Mesenteric fat pad (tissue), 1 donor: ENCODE data around the gene TTC39B. TPM values are rescaled to one million over a fixed set of nuclear protein-coding genes. Genes with fewer than 3 reads are reported as not detected.

ENCODE experiments used
- DNase-seq: peaks from one replicate; pipeline ENCODE4 v3.0.0-alpha.2; 2020; ENCODE audit warnings: low spot score
- total RNA-seq: library from RNA; stranded (reverse); fragmentation: NEBNext Ultra II Directional; extraction: Animal tissue kit (Norgen Biotek cat#: 25700); gene quantifications from one replicate; pipeline ENCODE4 v1.2.1, GENCODE V29; 2021
- donor health status: DM: yes; HTN: yes; CAD: no.

Gene TTC39B
- total RNA-seq, 1 donor from 2014 or later: 7.2 TPM

DNA sequence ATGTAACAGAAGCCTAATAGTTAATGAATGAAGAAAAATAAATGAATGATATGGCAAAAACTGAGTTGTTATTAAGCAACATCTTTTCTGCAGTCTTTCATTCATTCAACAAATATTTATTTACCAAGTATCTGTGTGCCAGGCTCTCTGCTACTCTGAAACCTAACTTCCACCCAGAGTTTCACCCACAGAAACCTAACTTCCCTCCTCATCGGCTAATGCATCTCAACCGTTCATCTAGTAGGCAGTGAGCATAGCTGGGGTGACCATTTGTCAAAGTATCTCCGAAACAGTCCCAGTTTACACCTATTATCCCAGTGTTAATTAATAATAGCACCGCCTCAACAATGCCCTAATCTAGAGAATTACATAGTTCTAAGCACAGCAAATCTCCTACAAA, 1.5 kb downstream of the TTC39B start:
- DNase-seq: no peak

DNA sequence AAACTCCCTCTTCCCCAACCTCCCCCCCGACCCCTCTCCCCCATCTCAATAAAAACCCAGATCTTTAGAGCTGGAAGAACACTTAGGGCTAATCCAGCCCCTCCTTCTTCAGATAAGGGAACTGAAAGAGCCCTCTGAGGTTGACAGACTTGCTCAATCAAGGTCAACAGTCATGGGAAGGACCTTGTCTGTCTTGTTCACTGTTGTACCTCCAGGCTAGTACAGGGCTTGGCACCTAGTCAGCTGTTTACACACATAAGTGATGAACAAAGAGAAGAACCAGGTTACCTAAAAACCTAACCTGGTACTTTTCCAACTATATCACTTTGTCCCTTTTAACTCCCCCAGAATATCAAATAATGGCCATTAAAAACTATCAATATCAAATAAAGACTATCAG, 2.4 kb downstream of the TTC39B start:
- DNase-seq: no peak

DNA sequence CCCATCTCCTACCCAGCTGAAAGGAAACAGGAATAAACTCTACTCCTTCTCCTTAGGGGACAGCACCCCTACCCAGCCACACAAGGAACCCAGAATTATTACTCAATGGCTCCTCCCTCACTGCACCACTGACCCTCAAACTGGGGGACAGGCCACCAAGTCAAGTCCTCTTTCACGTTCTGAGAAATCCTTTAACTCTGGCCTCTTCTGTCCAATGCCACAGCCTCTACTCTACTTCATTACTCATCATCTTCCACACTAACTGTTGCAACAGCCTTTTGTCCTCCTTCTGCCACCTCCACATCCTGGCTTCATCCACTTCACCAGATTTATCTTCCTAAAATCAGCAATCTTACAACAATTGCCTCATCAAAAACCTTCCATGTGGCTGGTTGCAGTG, 6.8 kb downstream of the TTC39B start:
- DNase-seq: no peak

DNA sequence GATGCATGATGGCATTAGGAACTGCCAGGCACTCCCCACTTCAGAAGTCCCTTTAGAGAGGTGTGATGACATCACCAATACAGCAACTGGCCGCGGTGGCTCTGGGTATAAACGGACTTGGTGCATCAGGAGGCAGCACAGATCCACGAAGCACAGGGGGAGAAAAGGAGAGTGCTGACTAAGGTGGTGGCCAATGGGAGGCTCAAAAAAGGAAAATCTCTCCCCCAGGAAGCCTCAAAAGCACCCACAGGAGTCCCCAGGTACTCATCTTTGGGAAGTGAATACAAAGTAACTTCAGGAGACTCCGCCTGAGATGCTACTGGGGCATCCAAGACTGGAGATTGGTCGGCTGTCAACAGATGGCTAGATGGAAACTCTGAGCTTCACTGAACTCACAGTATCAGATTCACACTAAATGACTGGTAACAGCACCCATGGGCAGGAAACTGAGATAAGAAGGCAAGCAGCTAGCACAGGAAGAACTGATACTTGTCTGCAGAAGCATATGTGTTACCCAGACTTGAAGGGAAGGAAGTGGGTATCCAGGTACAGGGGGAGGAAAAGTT, 7.6 kb downstream of the TTC39B start:
- no peak for DNase-seq

DNA sequence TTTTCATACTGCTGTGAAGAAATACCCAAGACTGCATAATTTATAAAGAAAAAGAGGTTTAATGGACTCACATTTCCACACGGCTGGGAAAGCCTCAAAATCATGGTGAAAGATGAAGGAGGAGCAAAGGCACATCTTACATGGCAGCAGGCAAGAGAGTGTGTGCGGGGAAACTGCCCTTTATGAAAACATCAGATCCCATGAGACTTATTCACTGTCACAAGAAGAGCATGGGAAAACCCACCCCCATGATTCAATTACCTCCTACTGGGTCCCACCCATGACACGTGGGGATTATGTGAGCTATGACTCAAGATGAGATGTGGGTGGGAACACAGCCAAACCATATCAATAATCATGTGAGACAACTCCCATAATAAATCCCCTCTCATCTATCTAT, 8.7 kb downstream of the TTC39B start:
- DNase-seq: no peak

DNA sequence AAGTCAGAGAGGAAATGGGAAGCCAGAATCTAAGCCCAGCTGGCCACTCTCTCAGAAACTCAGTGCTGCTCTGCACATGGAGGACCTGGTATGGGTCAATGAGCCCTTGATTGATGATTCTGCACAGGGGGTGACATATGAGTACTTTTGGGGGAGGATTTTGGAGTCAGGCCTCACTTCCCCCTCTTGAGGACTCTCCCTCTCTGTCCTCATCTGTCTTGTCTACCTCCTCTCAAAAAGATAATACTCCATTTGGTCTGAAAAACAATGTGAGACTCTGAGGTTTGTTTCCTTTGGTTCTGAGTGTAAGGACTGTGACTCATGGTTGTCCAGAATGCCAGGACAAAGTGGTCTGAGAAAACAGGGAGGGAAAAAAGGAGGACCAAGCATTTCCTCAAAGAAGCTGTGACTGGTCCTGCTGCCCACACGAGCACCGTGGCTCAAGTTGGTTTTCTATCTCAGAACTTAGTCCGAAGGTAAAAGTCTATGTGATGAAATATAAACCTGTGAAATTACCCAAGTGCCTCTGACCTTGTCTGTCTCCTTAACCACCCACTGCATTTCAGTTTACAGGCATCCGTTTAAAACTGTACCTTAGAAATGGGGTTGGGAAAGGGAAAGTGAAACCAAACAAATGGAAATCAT, 11.1 kb downstream of the TTC39B start:
- no peak for DNase-seq

DNA sequence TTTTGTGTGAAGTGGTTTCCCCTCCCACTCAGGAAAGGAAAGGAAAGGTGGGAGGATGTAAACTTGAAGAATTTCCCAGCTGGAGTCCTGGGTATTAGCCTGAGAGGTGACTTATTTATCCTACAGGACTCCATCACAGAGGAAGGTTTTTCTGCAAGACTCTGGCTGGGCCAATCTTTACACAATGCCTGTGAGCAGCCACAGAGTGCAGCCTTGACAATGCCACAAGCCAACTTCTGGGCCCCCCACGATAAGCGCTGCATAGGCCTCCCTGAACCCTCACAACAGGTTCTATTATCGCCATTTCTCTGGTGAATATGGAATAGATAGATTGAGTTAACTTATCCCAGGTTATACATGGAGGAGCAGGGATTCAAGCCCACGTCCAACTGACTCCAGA, 12.4 kb downstream of the TTC39B start:
- no peak for DNase-seq

DNA sequence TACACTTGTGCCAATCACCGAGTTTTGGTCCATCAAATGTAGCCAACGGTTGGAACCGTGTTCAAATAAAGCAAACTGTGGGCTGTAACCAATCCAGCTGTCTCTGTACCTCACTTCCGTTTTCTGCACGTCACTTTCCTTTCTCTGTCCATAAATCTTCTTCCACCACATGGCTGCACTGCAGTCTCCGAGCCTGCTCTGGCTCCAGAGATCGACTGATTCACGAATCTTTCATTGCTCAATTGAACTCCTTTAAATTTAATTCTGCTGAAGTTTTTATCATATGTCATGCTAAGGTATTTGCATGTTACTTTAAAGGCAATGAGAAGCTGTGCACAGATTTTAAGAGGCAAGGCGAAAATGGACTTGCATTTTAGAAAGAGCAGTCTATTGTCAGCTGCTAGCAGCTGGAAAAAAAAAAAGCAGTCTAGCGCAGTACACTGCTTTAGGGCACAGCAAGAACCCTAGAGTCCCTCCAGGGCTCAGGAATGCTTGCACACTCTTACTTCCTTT, 13.2 kb downstream of the TTC39B start:
- DNase-seq: no peak

DNA sequence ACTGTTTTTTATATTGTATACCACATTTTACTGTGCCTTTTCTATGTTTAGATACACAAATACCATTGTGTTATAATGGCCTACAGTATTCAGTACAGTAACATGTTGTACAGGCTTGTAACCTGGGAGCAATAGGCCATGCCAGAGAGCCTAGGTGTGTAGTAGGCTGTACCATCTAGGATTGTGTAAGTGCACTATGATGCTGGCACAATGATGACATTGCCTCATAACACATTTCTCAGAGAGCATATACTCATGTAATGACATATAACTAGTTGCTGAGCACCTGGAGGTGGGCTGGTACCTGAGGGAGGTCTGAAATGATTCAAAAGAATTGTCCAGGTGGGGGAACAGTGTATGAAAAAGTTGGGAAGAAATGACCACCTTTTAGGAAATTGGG, 13.9 kb downstream of the TTC39B start:
- DNase-seq: no peak

DNA sequence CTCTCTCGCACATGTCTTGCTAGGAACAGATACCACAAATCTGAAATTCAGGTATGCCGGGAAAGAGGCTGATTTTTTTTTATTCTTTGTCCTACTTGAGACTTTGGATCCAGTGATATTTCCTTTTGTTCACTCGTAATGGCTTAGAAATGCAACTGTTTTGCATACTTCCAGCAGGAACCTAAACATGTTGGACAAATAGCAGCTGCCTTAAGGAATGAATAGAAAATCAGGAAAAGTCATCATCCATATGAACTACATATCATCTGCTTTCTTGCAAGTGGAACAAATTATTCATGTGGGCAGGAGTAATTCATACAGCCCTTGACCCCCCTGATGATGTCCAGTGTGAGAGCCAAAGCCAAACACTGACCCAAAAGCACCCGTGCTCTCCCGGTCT, 17.4 kb downstream of the TTC39B start:
- no peak for DNase-seq

DNA sequence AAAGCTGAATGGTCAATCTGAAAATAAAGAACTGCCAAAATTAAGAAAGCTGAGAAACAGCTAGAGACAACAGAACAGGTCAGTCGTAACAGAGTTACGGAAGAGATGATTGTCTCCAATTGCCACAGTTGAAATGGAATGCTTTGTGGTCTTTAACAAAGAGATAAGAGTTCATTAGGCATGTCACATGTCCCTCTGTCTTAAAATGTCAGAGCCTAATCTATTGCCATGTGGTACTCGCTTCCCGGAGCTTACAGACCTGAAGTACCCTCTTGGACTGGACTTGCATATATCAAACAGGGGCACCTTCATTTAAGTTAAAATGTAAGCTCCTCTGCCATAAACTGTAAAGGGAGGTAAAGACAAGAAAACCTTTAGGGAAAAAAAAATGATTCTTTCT, 19.7 kb downstream of the TTC39B start:
- DNase-seq: no peak

DNA sequence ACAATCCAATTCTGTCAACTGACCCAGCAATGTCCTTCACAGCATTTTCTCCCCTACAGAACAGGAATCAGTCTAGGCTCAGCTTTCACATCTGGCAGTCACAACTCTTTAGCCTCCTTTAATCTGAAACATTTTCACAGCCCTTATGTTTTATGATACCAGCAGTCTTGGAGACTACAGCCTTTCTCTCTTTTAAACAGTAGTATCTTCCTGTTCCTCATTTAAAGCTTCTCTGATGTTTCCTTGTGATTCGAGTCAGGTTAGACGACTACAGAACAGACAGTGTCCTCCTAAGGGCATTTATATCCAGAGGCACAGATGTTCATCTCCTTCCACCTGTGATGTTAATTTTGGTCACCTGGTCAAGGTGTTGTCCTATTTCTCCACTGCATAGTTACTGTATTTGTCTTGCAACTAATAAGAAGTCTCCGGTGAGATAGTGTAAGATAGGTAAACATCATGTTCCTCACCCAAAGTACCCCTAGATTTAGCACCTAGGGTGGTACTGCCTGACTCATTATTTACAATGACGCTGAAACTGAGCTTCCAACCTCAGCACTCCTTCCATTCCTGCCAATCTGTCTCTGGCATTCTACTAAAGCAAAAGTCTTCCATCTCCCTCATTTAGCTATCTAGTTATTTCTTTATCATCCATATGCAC, 20.7 kb downstream of the TTC39B start:
- DNase-seq: no peak

DNA sequence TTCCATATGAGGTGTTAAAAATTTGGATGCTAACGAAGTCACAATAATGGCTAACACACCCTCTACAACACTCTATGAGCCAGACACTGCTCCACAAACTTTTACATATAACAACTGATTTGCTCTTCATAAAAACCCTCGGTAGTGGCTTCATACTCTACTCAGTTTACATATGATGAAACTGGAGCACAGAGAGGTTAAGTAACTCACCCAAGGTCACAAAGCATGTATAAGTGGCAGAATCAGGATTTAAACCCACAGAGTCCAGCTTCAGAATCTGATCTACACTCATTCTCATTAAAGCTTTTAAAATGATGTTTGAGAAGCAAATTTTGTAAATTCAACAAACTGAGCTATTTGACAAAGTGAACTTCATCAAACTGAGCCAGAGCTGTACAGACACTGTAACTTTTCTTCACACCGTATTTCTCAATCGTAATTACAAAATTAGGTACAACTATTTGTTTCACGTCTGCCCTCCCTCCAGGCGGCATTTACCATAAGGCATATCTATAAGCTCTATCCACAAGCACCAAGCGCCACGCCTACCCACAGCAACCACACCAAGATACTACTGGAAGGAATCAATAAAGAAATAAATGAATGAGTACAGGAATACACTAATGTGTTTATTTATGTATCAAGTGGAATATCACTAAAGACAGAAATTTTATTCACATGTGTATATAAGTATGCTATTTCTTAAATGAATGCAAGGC, 24.3 kb downstream of the TTC39B start:
- no peak for DNase-seq

DNA sequence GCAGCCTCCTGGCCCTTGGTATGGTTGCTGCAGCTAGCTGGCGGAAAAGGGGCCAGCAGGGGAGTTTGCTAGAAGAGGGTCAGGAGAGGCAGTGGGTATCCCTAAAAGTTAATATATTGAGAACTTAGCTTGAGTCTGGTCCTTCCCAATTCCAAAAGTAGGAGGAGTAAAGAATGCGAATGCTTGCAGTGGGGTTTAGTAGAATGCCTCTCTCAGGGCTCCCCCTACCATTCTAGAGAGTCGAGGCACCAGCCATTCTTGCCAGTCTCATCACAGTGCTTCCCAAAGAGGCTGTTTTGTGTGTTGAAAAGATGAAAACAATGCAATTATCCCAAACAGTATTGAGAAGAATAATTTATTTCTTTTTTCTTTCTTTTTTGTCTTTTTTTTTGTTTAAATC, 26.4 kb downstream of the TTC39B start:
- DNase-seq: no peak

DNA sequence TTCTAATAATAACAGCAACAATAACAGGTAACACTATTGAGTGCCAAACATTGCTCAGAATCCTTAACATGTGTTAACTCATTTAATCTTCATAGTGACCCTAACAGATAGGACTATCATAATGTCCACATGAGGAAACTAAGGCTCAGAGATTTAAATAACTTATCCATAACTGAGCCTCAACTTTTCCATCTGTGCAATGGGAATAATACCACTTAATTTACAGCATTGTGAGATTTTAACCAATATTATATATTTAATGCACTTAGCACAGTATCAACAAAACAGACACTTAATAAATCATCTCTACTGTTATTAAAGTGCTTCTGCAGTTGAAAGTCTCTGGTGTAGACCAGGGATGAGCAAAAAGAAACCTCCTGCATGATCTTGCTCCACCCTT, 28.2 kb downstream of the TTC39B start:
- no peak for DNase-seq

DNA sequence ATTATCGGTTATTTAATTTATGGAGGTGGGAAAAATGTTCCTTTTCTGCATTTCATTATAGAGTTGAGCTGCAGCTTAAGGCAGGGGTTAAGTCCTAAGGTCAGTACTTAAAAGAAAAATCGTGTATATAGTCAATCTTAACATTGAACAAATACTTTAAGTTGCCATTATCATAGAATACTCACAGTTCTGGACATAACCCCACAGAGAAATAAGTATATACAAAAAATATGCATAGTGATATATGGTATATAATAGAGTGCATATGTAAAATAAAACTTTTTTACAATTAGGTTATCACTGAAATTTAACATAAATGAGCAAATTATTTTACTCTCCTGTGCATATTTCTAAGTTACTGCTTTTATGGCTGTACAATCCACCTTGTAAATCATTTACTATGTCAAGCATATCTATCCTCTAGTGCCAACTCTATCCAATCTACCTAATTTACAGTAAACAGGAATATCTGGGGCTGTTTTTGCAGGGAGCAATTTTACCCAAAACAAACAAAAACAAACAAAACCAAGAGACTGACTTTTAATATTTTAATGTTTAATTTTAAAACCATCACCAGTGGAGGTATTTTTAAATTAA, 28.8 kb downstream of the TTC39B start:
- no peak for DNase-seq

DNA sequence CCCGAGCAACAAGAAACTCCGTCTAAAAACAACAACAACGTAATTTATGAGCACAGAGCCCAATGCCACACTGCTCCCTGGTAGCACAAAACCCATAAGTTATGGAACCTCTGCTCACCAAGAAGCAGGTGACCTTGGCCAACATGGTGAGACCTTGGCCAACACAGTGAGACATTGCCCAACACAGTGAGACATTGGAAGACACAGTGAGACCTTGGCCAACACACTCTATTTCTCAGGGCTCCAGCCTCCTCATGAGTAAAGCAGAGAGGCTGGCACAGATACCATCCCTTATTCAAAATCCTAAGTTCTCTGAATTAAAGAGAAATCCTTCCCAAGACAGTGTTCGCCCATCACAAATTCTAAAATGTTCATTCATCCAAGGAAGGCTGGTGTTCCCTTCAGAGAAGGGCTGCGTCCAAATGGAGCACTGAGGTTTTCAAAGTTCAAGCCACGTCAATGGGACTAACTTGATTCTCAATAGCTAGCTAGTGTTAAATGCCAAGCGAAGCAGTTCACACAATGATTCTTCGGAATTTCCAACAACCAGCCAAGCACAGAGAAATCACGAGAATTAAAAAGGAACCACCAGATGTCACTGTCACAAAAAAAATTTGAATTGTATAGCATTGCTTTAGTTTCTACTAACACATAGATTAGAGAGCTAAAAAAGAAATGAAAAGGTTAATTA, 29.5 kb downstream of the TTC39B start:
- no peak for DNase-seq

DNA sequence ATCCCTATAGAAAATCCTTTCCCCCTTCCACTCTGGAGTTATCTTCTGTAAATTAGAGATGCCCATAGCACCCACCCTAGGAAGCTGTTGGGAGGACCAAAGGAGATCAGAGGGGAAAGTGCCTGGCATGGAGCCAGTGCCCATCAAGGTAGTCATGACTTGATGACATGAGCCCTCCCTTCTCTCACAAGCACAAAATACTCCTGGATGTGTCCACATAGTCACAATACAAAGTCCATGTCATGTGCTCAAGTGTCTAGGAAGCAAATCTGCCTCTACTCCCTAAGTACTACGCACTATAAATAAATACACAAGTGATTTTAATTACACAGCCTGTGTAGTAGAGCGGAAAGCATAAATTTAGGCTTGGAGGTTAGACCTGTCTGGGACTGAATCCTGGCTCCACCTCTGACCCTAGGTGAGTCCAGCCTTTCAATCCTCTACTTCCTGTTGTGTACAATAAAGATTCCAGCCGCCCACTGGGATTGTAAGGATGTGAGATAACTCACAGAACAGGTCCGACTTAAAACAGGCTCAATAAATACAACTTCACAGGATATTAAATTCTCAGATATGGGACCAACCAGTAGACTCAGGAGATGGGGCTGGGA, 30.6 kb downstream of the TTC39B start:
- DNase-seq: no peak

DNA sequence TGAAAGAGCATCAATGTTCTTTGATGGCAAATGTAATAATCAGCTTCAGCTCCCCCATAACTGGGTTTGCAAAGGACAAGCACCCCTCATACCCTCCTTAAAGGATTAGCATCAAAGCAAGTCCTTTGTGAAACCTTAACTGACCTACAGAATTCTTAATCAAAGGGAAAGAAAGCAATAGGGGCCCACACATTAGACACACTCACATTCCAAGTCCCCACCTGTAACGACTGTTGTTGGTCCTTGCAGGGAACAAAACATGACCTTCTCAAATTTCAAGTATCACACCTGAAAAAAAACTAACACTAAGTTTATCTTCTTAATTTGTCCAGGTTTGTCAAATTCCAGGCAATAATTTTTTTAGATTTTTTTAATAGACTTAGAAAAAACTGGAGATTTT, 32.6 kb downstream of the TTC39B start:
- DNase-seq: no peak

DNA sequence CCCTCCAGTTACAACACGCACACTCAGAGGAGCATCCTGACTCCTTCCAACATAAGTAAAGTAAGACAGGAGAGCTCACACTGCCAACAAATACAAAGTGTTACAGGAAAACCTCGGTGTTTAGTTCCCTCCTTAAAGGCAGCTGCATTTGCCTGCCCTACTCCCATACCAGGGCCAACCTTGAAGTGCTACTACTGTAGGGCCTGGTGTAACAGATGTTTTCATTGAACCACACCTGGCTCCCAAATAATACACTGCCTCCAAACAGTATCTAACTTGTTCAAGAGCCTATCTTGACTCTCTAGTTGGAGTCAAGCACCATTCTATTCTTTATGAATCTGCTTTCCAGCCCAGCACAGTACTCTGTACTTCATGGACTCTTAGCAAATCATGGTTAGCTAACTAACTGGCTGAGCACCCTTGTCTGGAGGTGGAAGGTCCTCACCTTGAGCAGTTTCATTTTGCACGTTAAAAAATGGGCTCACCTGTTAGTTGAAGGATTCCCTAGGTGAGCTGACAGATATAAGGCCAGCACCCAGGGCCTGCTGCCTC, 34.6 kb downstream of the TTC39B start:
- no peak for DNase-seq
